GM21576 (cell line): ENCODE results near the gene LDLRAD2.
"Not testable (repeated sequence)": the region's sequence is repeated elsewhere in the genome, so short reads cannot be mapped to it uniquely, and the experiment has no call there.

Source experiments
- ATAC-seq: cut with Tn5 transposase; IDR thresholded peaks from one replicate; pipeline ENCODE4 v1.9.1; 2021; ENCODE audit warnings: mild to moderate bottlenecking, moderate library complexity; ENCODE audit not compliant: unreplicated experiment

Gene LDLRAD2

GRCh38 chr1:21811875-21812305 is at the start of gene LDLRAD2:
Gene LDLRAD2, plus strand, starts transcription at chr1:21812265. Its CDS starts 187 bp downstream, at chr1:21812452.
- no peak for ATAC-seq

- no peak for ATAC-seq
Observed at GRCh38 chr1:21763236-21763635, 48.8 kb upstream of the LDLRAD2 start.

GRCh38 chr1:21763694-21764419 is 48.2 kb upstream of the LDLRAD2 start:
- no peak for ATAC-seq

GRCh38 chr1:21764615-21765423 is 47.2 kb upstream of the LDLRAD2 start:
- ATAC-seq: no peak

- no peak for ATAC-seq
Observed at GRCh38 chr1:21766210-21766609, 45.9 kb upstream of the LDLRAD2 start.

GRCh38 chr1:21767106-21767505 is 45.0 kb upstream of the LDLRAD2 start:
- ATAC-seq: not testable (repeated sequence)

GRCh38 chr1:21770201-21770600 is 41.9 kb upstream of the LDLRAD2 start:
- ATAC-seq: no peak

- ATAC-seq: not testable (repeated sequence)
Observed at GRCh38 chr1:21770602-21771001, 41.5 kb upstream of the LDLRAD2 start.

GRCh38 chr1:21771672-21772071 is 40.4 kb upstream of the LDLRAD2 start:
- ATAC-seq: not testable (repeated sequence)

- ATAC-seq: no peak
Observed at GRCh38 chr1:21773585-21773984, 38.5 kb upstream of the LDLRAD2 start.

GRCh38 chr1:21774835-21775549 is 37.1 kb upstream of the LDLRAD2 start:
- ATAC-seq: no peak

GRCh38 chr1:21775550-21775914 is 36.5 kb upstream of the LDLRAD2 start:
- no peak for ATAC-seq

GRCh38 chr1:21775985-21776562 is 36.0 kb upstream of the LDLRAD2 start:
- no peak for ATAC-seq

- ATAC-seq: not testable (repeated sequence)
Observed at GRCh38 chr1:21776925-21777324, 35.1 kb upstream of the LDLRAD2 start.

GRCh38 chr1:21778405-21778727 is 33.7 kb upstream of the LDLRAD2 start:
- no peak for ATAC-seq

- ATAC-seq: no peak
Observed at GRCh38 chr1:21779613-21780521, 32.2 kb upstream of the LDLRAD2 start.

- no peak for ATAC-seq
Observed at GRCh38 chr1:21781815-21782348, 30.2 kb upstream of the LDLRAD2 start.

- ATAC-seq: peak; percentile 22
Observed at GRCh38 chr1:21782349-21782867, 29.7 kb upstream of the LDLRAD2 start.

- ATAC-seq: peak; percentile 53
Observed at GRCh38 chr1:21782868-21783678, 29.0 kb upstream of the LDLRAD2 start, which contains the start of gene USP48. Gene USP48, minus strand, starts transcription at chr1:21783149. Its CDS starts 192 bp downstream, at chr1:21782957.
